Erythroblast (primary cell): ENCODE measurements around the gene IL6R.
A peak's percentile ranks its signal among the peaks of the same experiment; 100 is the strongest.

Experiments
- DNase-seq, 2 experiments: peaks; one replicate each; lab custom pipeline; 2025; lab: John Stamatoyannopoulos, UW
- GATA1 ChIP-seq: IDR thresholded peaks from 2 replicates; pipeline ENCODE4 v1.6.1; 2011; ENCODE audit warnings: low read depth, mild to moderate bottlenecking, control low read depth, low read length, moderate library complexity
- POLR2A ChIP-seq: IDR thresholded peaks from 2 replicates; pipeline ENCODE4 v1.6.1; 2011; ENCODE audit warnings: mild to moderate bottlenecking, low read length

IL6R gene

GRCh38 chr1:154465621-154466195, 60.6 kb downstream of the IL6R start:
- TF ChIP-seq POLR2A, result no peak
- no peak for DNase-seq

GRCh38 chr1:154466206-154466605, 61.1 kb downstream of the IL6R start:
- no peak for DNase-seq
- TF ChIP-seq GATA1 (no peak), POLR2A (no peak)

GRCh38 chr1:154466921-154467417, 61.8 kb downstream of the IL6R start:
- no peak for DNase-seq
- no peak for TF ChIP-seq GATA1
- TF ChIP-seq POLR2A, result no peak

- no peak for DNase-seq
- TF ChIP-seq GATA1 (no peak), POLR2A (no peak)
Observed at GRCh38 chr1:154467434-154468102, 62.4 kb downstream of the IL6R start.

GRCh38 chr1:154468535-154469250, 63.5 kb downstream of the IL6R start:
- TF ChIP-seq GATA1 (no peak), POLR2A (no peak)
- no peak for DNase-seq

- TF ChIP-seq GATA1 (no peak), POLR2A (no peak)
- no peak for DNase-seq
Observed at GRCh38 chr1:154469844-154470560, 64.9 kb downstream of the IL6R start.

- no peak for TF ChIP-seq GATA1
- TF ChIP-seq POLR2A, result no peak
- no peak for DNase-seq
Observed at GRCh38 chr1:154471304-154471703, 66.2 kb downstream of the IL6R start.

GRCh38 chr1:154474802-154475201, 69.7 kb downstream of the IL6R start:
- TF ChIP-seq GATA1 (no peak), POLR2A (no peak)
- DNase-seq, result no peak

GRCh38 chr1:154476791-154477190, 71.6 kb downstream of the IL6R start:
- no peak for TF ChIP-seq POLR2A
- no peak for TF ChIP-seq GATA1
- no peak for DNase-seq

GRCh38 chr1:154478013-154478412, 72.9 kb downstream of the IL6R start:
- DNase-seq, result no peak
- TF ChIP-seq GATA1 (no peak), POLR2A (no peak)

- DNase-seq, result no peak
- TF ChIP-seq POLR2A (no peak), GATA1 (no peak)
Observed at GRCh38 chr1:154478639-154479038, 73.5 kb downstream of the IL6R start.

- peak; percentile 71 to 88 for DNase-seq
- TF ChIP-seq POLR2A, result no peak
- TF ChIP-seq GATA1, result no peak
Observed at GRCh38 chr1:154479764-154480421, 74.8 kb downstream of the IL6R start.

GRCh38 chr1:154481053-154481452, 75.9 kb downstream of the IL6R start:
- no peak for DNase-seq
- TF ChIP-seq POLR2A, result no peak
- TF ChIP-seq GATA1, result no peak
